Trophoblast cell (in vitro differentiated cells and primary cell): ENCODE data around the gene GIMAP5.

Experiments
- DNase-seq, 2 donors: peaks; one replicate each; pipeline ENCODE4 v3.0.0-alpha.2; 2016
- H2AFZ ChIP-seq: 2 replicates; pipeline ENCODE4 v1.6.1; 2013; ENCODE audit warnings: low read length, moderate library complexity, mild to moderate bottlenecking; ENCODE audit not compliant: insufficient read depth, poor library complexity
- H2AK5ac ChIP-seq: 2 replicates; pipeline ENCODE4 v1.6.1; 2013; ENCODE audit warnings: mild to moderate bottlenecking, low read length
- H2BK120ac ChIP-seq: 2 replicates; pipeline ENCODE4 v1.6.1; 2013; ENCODE audit warnings: low read length, mild to moderate bottlenecking, moderate library complexity; ENCODE audit not compliant: insufficient read depth, poor library complexity
- H2BK12ac ChIP-seq: 2 replicates; pipeline ENCODE4 v1.6.1; 2013; ENCODE audit warnings: mild to moderate bottlenecking, low read length, moderate library complexity
- H2BK5ac ChIP-seq: 2 replicates; pipeline ENCODE4 v1.6.1; 2013; ENCODE audit warnings: low read length, low read depth, moderate library complexity, mild to moderate bottlenecking; ENCODE audit not compliant: poor library complexity
- H3K14ac ChIP-seq: 2 replicates; pipeline ENCODE4 v1.6.1; 2013; ENCODE audit warnings: mild to moderate bottlenecking, low read length
- H3K18ac ChIP-seq: 2 replicates; pipeline ENCODE4 v1.6.1; 2013; ENCODE audit warnings: mild to moderate bottlenecking, low read length
- H3K23ac ChIP-seq: 2 replicates; pipeline ENCODE4 v1.6.1; 2013; ENCODE audit warnings: low read length
- H3K27ac ChIP-seq: 2 replicates; pipeline ENCODE4 v1.5.1; 2013; ENCODE audit warnings: low read depth, mild to moderate bottlenecking, inconsistent platforms, low read length, moderate library complexity
- H3K27me3 ChIP-seq: 2 replicates; pipeline ENCODE4 v1.6.1; 2013; ENCODE audit warnings: inconsistent platforms, mild to moderate bottlenecking, low read length, moderate library complexity; ENCODE audit not compliant: insufficient read depth
- H3K36me3 ChIP-seq, 2 experiments: 1 replicate in 1 of 2; 2 replicates in 1 of 2; pipeline ENCODE4 v1.6.1; 2013; ENCODE audit warnings: low read length in 2 of 2, mild to moderate bottlenecking in 2 of 2, moderate library complexity in 1 of 2; ENCODE audit not compliant: insufficient read depth in 2 of 2, control insufficient read depth in 1 of 2
- H3K4ac ChIP-seq: 2 replicates; pipeline ENCODE4 v1.6.1; 2013; ENCODE audit warnings: low read depth, mild to moderate bottlenecking, low read length, moderate library complexity
- H3K4me1 ChIP-seq, 2 experiments: 1 replicate in 1 of 2; 2 replicates in 1 of 2; pipeline ENCODE4 v1.6.1; 2013; ENCODE audit warnings: low read length in 2 of 2, mild to moderate bottlenecking in 2 of 2, moderate library complexity in 1 of 2; ENCODE audit not compliant: insufficient read depth in 2 of 2, control insufficient read depth in 1 of 2
- H3K4me2 ChIP-seq: 2 replicates; pipeline ENCODE4 v1.6.1; 2013; ENCODE audit warnings: inconsistent platforms, mild to moderate bottlenecking, low read length, moderate library complexity
- H3K4me3 ChIP-seq: 2 replicates; pipeline ENCODE4 v1.5.1; 2013; ENCODE audit warnings: mild to moderate bottlenecking, low read depth, low read length, inconsistent platforms
- H3K79me1 ChIP-seq: one replicate; pipeline ENCODE4 v1.6.1; 2013; ENCODE audit warnings: low read length
- H3K79me2 ChIP-seq: 2 replicates; pipeline ENCODE4 v1.6.1; 2013; ENCODE audit warnings: low read length, mild to moderate bottlenecking; ENCODE audit not compliant: control insufficient read depth, insufficient read depth, poor library complexity
- H3K9ac ChIP-seq: 2 replicates; pipeline ENCODE4 v1.6.1; 2013; ENCODE audit warnings: mild to moderate bottlenecking, low read length
- H3K9me3 ChIP-seq: 2 replicates; pipeline ENCODE4 v1.6.1; 2013; ENCODE audit warnings: low read depth, mild to moderate bottlenecking, control low read depth, inconsistent platforms, low read length; ENCODE audit not compliant: insufficient read depth
- H4K12ac ChIP-seq: 2 replicates; pipeline ENCODE4 v1.6.1; 2013; ENCODE audit warnings: low read depth, mild to moderate bottlenecking, low read length, moderate library complexity
- H4K8ac ChIP-seq: 2 replicates; pipeline ENCODE4 v1.6.1; 2013; ENCODE audit warnings: low read depth, mild to moderate bottlenecking, low read length, moderate library complexity
- H4K91ac ChIP-seq: one replicate; pipeline ENCODE4 v1.6.1; 2013; ENCODE audit warnings: low read depth, mild to moderate bottlenecking, low read length, moderate library complexity
- WGBS: extraction: QIAGEN DNeasy Blood & Tissue Kit; methylation state at CpG from one replicate; pipeline ENCODE4 v1.1.7; 2013; ENCODE audit warnings: missing lambda C conversion rate; ENCODE audit not compliant: insufficient read length, insufficient coverage; ENCODE audit errors: extremely low coverage; 5-methylcytosine and 5-hydroxymethylcytosine counted together

GIMAP5 gene

GRCh38 chr7:150781961-150782360, 44.7 kb downstream of the GIMAP5 start:
- peaks cover 0 to 3% of the 10 kb centered on the region in 2 experiments for H3K4me1 ChIP-seq
- H4K8ac ChIP-seq, result no peak overlapping the region
- H3K27me3 ChIP-seq, result no peaks in the 10 kb centered on the region
- no peak overlapping the region for H3K18ac ChIP-seq
- H3K27ac ChIP-seq, result no peak overlapping the region
- WGBS, result no CpG with 5 or more reads among the region's 2 CpGs
- H3K4me2 ChIP-seq, result no peak overlapping the region
- H2BK12ac ChIP-seq, result no peak overlapping the region
- H3K79me1 ChIP-seq, result no peaks in the 10 kb centered on the region
- DNase-seq, result no peak
- no peak overlapping the region for H4K91ac ChIP-seq
- no peak overlapping the region for H3K9ac ChIP-seq
- H3K9me3 ChIP-seq, result no peaks in the 10 kb centered on the region
- no peak overlapping the region for H2AK5ac ChIP-seq
- no peak overlapping the region for H4K12ac ChIP-seq
- no peak overlapping the region for H2AFZ ChIP-seq
- H2BK5ac ChIP-seq, result no peak overlapping the region
- no peak overlapping the region for H3K14ac ChIP-seq
- no peaks in the 10 kb centered on the region for H3K79me2 ChIP-seq
- H3K23ac ChIP-seq, result no peak overlapping the region
- H2BK120ac ChIP-seq, result no peak overlapping the region
- H3K4me3 ChIP-seq, result no peak overlapping the region
- H3K4ac ChIP-seq, result no peak overlapping the region
- H3K36me3 ChIP-seq, result no peaks in the 10 kb centered on the region

GRCh38 chr7:150784120-150784736, 47.0 kb downstream of the GIMAP5 start:
- Histone ChIP-seq H2AK5ac (no peak overlapping the region), H3K4me3 (no peak overlapping the region), H4K8ac (no peak overlapping the region), H4K12ac (no peak overlapping the region), H4K91ac (no peak overlapping the region), H3K27me3 (no peaks in the 10 kb centered on the region), H2BK12ac (no peak overlapping the region), H3K9ac (no peak overlapping the region), H3K9me3 (no peaks in the 10 kb centered on the region), H3K18ac (no peak overlapping the region), H3K4me1 (peaks cover 0 to 3% of the 10 kb centered on the region in 2 experiments), H2BK5ac (no peak overlapping the region), H3K23ac (no peak overlapping the region), H3K79me2 (no peaks in the 10 kb centered on the region), H2AFZ (no peak overlapping the region), H3K79me1 (no peaks in the 10 kb centered on the region), H2BK120ac (no peak overlapping the region), H3K14ac (no peak overlapping the region), H3K4me2 (no peak overlapping the region), H3K4ac (no peak overlapping the region), H3K27ac (no peak overlapping the region), H3K36me3 (no peaks in the 10 kb centered on the region)
- DNase-seq, result peak in 1 of 2 donors; percentile 32
- no CpG with 5 or more reads among the region's 9 CpGs for WGBS

- H3K27ac ChIP-seq, result no peak overlapping the region
- no peaks in the 10 kb centered on the region for H3K27me3 ChIP-seq
- no peak overlapping the region for H3K23ac ChIP-seq
- no peak overlapping the region for H3K4ac ChIP-seq
- H4K12ac ChIP-seq, result no peak overlapping the region
- H4K91ac ChIP-seq, result no peak overlapping the region
- H3K18ac ChIP-seq, result no peak overlapping the region
- DNase-seq, result peak in 1 of 2 donors; percentile 26
- no peak overlapping the region for H3K14ac ChIP-seq
- no peak overlapping the region for H3K4me3 ChIP-seq
- H2BK12ac ChIP-seq, result no peak overlapping the region
- H3K4me1 ChIP-seq, result peaks cover 0 to 3% of the 10 kb centered on the region in 2 experiments
- no peak overlapping the region for H2AK5ac ChIP-seq
- H2BK5ac ChIP-seq, result no peak overlapping the region
- no peak overlapping the region for H2AFZ ChIP-seq
- H3K4me2 ChIP-seq, result no peak overlapping the region
- H3K36me3 ChIP-seq, result no peaks in the 10 kb centered on the region
- no peak overlapping the region for H4K8ac ChIP-seq
- H3K9ac ChIP-seq, result no peak overlapping the region
- no peak overlapping the region for H2BK120ac ChIP-seq
- WGBS, result no CpG with 5 or more reads among the region's 4 CpGs
- H3K79me1 ChIP-seq, result no peaks in the 10 kb centered on the region
- H3K79me2 ChIP-seq, result no peaks in the 10 kb centered on the region
- no peaks in the 10 kb centered on the region for H3K9me3 ChIP-seq
These were observed 47.7 kb downstream of the GIMAP5 start for GRCh38 chr7:150784954-150785353.

- H2BK5ac ChIP-seq, result no peak overlapping the region
- no peaks in the 10 kb centered on the region for H3K79me1 ChIP-seq
- no peak overlapping the region for H4K12ac ChIP-seq
- H3K4me3 ChIP-seq, result peak overlapping the region; percentile 29
- H2AK5ac ChIP-seq, result no peak overlapping the region
- peaks cover 0 to 3% of the 10 kb centered on the region in 2 experiments for H3K4me1 ChIP-seq
- no peaks in the 10 kb centered on the region for H3K9me3 ChIP-seq
- no peaks in the 10 kb centered on the region for H3K79me2 ChIP-seq
- no peak overlapping the region for H3K14ac ChIP-seq
- H2BK120ac ChIP-seq, result no peak overlapping the region
- no peak overlapping the region for H3K9ac ChIP-seq
- DNase-seq, result peak in 1 of 2 donors; percentile 39
- H3K23ac ChIP-seq, result no peak overlapping the region
- H2AFZ ChIP-seq, result no peak overlapping the region
- no peak overlapping the region for H2BK12ac ChIP-seq
- H4K91ac ChIP-seq, result no peak overlapping the region
- no peak overlapping the region for H4K8ac ChIP-seq
- H3K36me3 ChIP-seq, result no peaks in the 10 kb centered on the region
- no peak overlapping the region for H3K4ac ChIP-seq
- no peak overlapping the region for H3K27ac ChIP-seq
- H3K27me3 ChIP-seq, result no peaks in the 10 kb centered on the region
- H3K4me2 ChIP-seq, result no peak overlapping the region
- H3K18ac ChIP-seq, result no peak overlapping the region
- no CpG with 5 or more reads among the region's 10 CpGs for WGBS
These were observed 50.4 kb downstream of the GIMAP5 start for GRCh38 chr7:150787321-150788281.
